ENCODE measurements around the gene PALM3. TPM values are rescaled to one million over a fixed set of nuclear protein-coding genes. Genes with fewer than 3 reads are reported as not detected.

The PALM3 gene
- total RNA-seq, 1 donor from 2014 or later = not detected

Other genes with a start within 250 kb of the PALM3 start
- 1.4 and 1.9 TPM in 2 replicates for gene NANOS3, start 184.9 kb downstream of the PALM3 start, total RNA-seq
- gene BRME1, start 156.0 kb downstream of the PALM3 start, total RNA-seq = 16.2 and 18.6 TPM in 2 replicates
- 38.5 and 39.4 TPM in 2 replicates for gene CC2D1A, start 155.9 kb downstream of the PALM3 start, total RNA-seq
- gene PODNL1, start 123.7 kb downstream of the PALM3 start, total RNA-seq = not detected in 2 replicates
- 61.5 and 63.2 TPM in 2 replicates for gene DCAF15, start 109.6 kb downstream of the PALM3 start, total RNA-seq
- gene RFX1, start 55.8 kb downstream of the PALM3 start, total RNA-seq = 17.0 and 18.0 TPM in 2 replicates
- gene RLN3, start 33.9 kb downstream of the PALM3 start, total RNA-seq = not detected in 2 replicates
- 81.6 and 86.4 TPM in 2 replicates for gene IL27RA, start 30.3 kb downstream of the PALM3 start, total RNA-seq
- gene MISP3, start 10.7 kb upstream of the PALM3 start, total RNA-seq = 2.7 and 3.6 TPM in 2 replicates
- gene C19orf67, start 23.7 kb upstream of the PALM3 start, total RNA-seq = 0.54 and 0.58 TPM in 2 replicates
- gene SAMD1, start 28.7 kb upstream of the PALM3 start, total RNA-seq = 147 and 152 TPM in 2 replicates
- 62.6 and 64.7 TPM in 2 replicates for gene PRKACA, start 55.7 kb upstream of the PALM3 start, total RNA-seq
- gene ASF1B, start 74.5 kb upstream of the PALM3 start, total RNA-seq = 85.8 and 90.2 TPM in 2 replicates
- 14.3 and 17.2 TPM in 2 replicates for gene ADGRL1, start 144.1 kb upstream of the PALM3 start, total RNA-seq

Measured in activated CD4-positive, alpha-beta T cell treated with anti-CD3 and anti-CD28 coated beads, Interleukin-2, amount 10 ng/mL, durations not matched to agents 24 days and 14 days (primary cell).